Glutamatergic neuron (in vitro differentiated cells): Measurements from ENCODE around the gene ENOSF1. TPM values are rescaled to one million over a fixed set of nuclear protein-coding genes. Genes with fewer than 3 reads are reported as not detected.

Experiments used
- DNase-seq: peaks from one replicate; pipeline ENCODE4 v3.0.0; 2022
- H3K27ac Mint-ChIP-seq: one replicate; pipeline ENCODE4 v1.8.0; 2020; ENCODE audit warnings: mild to moderate bottlenecking, mixed read lengths, inconsistent platforms; ENCODE audit not compliant: unreplicated experiment
- H3K27me3 Mint-ChIP-seq: one replicate; pipeline ENCODE4 v1.8.0; 2020; ENCODE audit warnings: mild to moderate bottlenecking, moderate library complexity, mixed read lengths, inconsistent platforms; ENCODE audit not compliant: unreplicated experiment
- H3K36me3 Mint-ChIP-seq: one replicate; pipeline ENCODE4 v1.8.0; 2020; ENCODE audit warnings: mild to moderate bottlenecking, mixed read lengths, inconsistent platforms; ENCODE audit not compliant: unreplicated experiment
- H3K4me1 Mint-ChIP-seq: one replicate; pipeline ENCODE4 v1.8.0; 2020; ENCODE audit warnings: mild to moderate bottlenecking, low read depth, mixed read lengths, inconsistent platforms; ENCODE audit not compliant: unreplicated experiment
- H3K4me3 Mint-ChIP-seq: one replicate; pipeline ENCODE4 v1.8.0; 2020; ENCODE audit warnings: mild to moderate bottlenecking, mixed read lengths, inconsistent platforms; ENCODE audit not compliant: unreplicated experiment
- H3K9me3 Mint-ChIP-seq: one replicate; pipeline ENCODE4 v1.8.0; 2020; ENCODE audit warnings: mild to moderate bottlenecking, moderate library complexity, mixed read lengths, inconsistent platforms; ENCODE audit not compliant: unreplicated experiment
- CTCF ChIP-seq: fragments of 200-600 bp; sonication (generic); IDR thresholded peaks from one replicate; pipeline ENCODE4 v1.5.0; 2021; ENCODE audit not compliant: partially characterized antibody, unreplicated experiment
- total RNA-seq: library from RNA; stranded (reverse); fragmentation: NEBNext Ultra II Directional; extraction: Animal tissue kit (Norgen Biotek cat#: 25700); gene quantifications from one replicate; pipeline ENCODE4 v1.2.1, GENCODE V29; 2021; ENCODE audit not compliant: unreplicated experiment

Gene ENOSF1
- total RNA-seq, 1 donor from 2014 or later: 9.7 TPM

GRCh38 chr18:655445-655844 is 57.0 kb downstream of the ENOSF1 start:
- Mint-ChIP-seq H3K9me3 (no peaks in the 10 kb centered on the region), H3K4me3 (no peak overlapping the region), H3K36me3 (no peaks in the 10 kb centered on the region), H3K27me3 (no peaks in the 10 kb centered on the region), H3K27ac (no peak overlapping the region), H3K4me1 (no peaks in the 10 kb centered on the region)
- no peak for DNase-seq
- no peak for TF ChIP-seq CTCF

- H3K9me3 Mint-ChIP-seq: no peaks in the 10 kb centered on the region
- TF ChIP-seq CTCF: no peak
- DNase-seq: no peak
- H3K27me3 Mint-ChIP-seq: no peaks in the 10 kb centered on the region
- no peaks in the 10 kb centered on the region for H3K4me1 Mint-ChIP-seq
- no peak overlapping the region for H3K4me3 Mint-ChIP-seq
- H3K36me3 Mint-ChIP-seq: no peaks in the 10 kb centered on the region
- H3K27ac Mint-ChIP-seq: no peak overlapping the region
Observed at GRCh38 chr18:654601-655000, 57.8 kb downstream of the ENOSF1 start.

GRCh38 chr18:653512-653911 is 58.9 kb downstream of the ENOSF1 start:
- no peak for DNase-seq
- Mint-ChIP-seq H3K4me3 (no peak overlapping the region), H3K4me1 (no peaks in the 10 kb centered on the region), H3K27me3 (peaks cover 2% of the 10 kb centered on the region), H3K36me3 (no peaks in the 10 kb centered on the region), H3K9me3 (no peaks in the 10 kb centered on the region), H3K27ac (no peak overlapping the region)
- TF ChIP-seq CTCF: no peak

- Mint-ChIP-seq H3K4me3 (no peak overlapping the region), H3K4me1 (no peaks in the 10 kb centered on the region), H3K36me3 (no peaks in the 10 kb centered on the region), H3K27me3 (peaks cover 2% of the 10 kb centered on the region), H3K27ac (no peak overlapping the region), H3K9me3 (no peaks in the 10 kb centered on the region)
- no peak for DNase-seq
- TF ChIP-seq CTCF: no peak
Observed at GRCh38 chr18:652131-652530, 60.3 kb downstream of the ENOSF1 start.

- no peak for TF ChIP-seq CTCF
- no peak for DNase-seq
- Mint-ChIP-seq H3K27me3 (peaks cover 2% of the 10 kb centered on the region), H3K27ac (no peak overlapping the region), H3K4me1 (no peaks in the 10 kb centered on the region), H3K36me3 (no peaks in the 10 kb centered on the region), H3K9me3 (no peaks in the 10 kb centered on the region), H3K4me3 (no peak overlapping the region)
Observed at GRCh38 chr18:650428-650858, 62.0 kb downstream of the ENOSF1 start.
